B cell (primary cell): ENCODE measurements around the gene CEP170.

Experiments
- EZH2 ChIP-seq: IDR thresholded peaks from 2 replicates; pipeline ENCODE4 v1.6.1; 2012; ENCODE audit warnings: borderline replicate concordance, low read depth, mild to moderate bottlenecking, moderate library complexity, low read length; ENCODE audit not compliant: insufficient read depth, poor library complexity, severe bottlenecking
- TF ChIP-seq, protein P1 (sequence below): fragments of 200-600 bp; IDR thresholded peaks from one replicate; pipeline ENCODE4 v1.8.0; 2022; ENCODE audit warnings: antibody characterized with exemption, mild to moderate bottlenecking

DNA sequence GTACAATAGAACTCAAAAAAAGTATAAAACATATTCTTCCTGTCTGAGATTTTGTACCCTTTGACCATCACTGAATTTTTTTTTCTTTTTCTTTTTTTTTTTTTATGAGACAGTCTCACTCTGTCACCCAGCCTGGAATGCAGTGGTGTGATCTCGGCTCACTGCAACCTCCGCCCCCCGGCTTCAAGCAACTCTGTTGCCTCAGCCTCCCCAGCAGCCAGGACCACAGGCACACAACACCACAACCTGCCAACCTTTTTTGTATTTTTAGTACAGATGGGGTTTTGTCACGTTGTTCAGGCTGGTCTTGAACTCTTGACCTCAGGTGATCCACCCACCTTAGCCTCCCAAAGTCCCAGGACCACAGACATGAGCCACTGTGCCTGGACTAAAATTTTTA, 11.2 kb upstream of the CEP170 start:
- TF ChIP-seq, protein P1, sequence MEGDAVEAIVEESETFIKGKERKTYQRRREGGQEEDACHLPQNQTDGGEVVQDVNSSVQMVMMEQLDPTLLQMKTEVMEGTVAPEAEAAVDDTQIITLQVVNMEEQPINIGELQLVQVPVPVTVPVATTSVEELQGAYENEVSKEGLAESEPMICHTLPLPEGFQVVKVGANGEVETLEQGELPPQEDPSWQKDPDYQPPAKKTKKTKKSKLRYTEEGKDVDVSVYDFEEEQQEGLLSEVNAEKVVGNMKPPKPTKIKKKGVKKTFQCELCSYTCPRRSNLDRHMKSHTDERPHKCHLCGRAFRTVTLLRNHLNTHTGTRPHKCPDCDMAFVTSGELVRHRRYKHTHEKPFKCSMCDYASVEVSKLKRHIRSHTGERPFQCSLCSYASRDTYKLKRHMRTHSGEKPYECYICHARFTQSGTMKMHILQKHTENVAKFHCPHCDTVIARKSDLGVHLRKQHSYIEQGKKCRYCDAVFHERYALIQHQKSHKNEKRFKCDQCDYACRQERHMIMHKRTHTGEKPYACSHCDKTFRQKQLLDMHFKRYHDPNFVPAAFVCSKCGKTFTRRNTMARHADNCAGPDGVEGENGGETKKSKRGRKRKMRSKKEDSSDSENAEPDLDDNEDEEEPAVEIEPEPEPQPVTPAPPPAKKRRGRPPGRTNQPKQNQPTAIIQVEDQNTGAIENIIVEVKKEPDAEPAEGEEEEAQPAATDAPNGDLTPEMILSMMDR = no peak
- no peak for TF ChIP-seq EZH2
